GM13976 (cell line): ENCODE results near the gene STAB2.

Experiments
- DNase-seq: peaks from one replicate; pipeline ENCODE4 v3.0.0; 2012; ENCODE audit warnings: low spot score
- in situ Hi-C: fragments of 300-500 bp; cut with MboI; formaldehyde crosslinking; loops from one replicate; pipeline ENCODE4 v1.12.0; 2022; ENCODE audit warnings: low sequenced_read_pairs, mixed read lengths, inconsistent platforms; ENCODE audit not compliant: unreplicated experiment
- TF ChIP-seq, protein P1 (sequence below): IDR thresholded peaks from 2 replicates; pipeline ENCODE4 v1.5.1; 2012; ENCODE audit warnings: borderline replicate concordance, mild to moderate bottlenecking; ENCODE audit not compliant: insufficient read depth; ENCODE audit errors: extremely low read depth, missing control alignments, control extremely low read depth

The STAB2 gene

GRCh38 chr12:103560604-103561101 is 26.4 kb upstream of the STAB2 start:
- TF ChIP-seq, protein P1, sequence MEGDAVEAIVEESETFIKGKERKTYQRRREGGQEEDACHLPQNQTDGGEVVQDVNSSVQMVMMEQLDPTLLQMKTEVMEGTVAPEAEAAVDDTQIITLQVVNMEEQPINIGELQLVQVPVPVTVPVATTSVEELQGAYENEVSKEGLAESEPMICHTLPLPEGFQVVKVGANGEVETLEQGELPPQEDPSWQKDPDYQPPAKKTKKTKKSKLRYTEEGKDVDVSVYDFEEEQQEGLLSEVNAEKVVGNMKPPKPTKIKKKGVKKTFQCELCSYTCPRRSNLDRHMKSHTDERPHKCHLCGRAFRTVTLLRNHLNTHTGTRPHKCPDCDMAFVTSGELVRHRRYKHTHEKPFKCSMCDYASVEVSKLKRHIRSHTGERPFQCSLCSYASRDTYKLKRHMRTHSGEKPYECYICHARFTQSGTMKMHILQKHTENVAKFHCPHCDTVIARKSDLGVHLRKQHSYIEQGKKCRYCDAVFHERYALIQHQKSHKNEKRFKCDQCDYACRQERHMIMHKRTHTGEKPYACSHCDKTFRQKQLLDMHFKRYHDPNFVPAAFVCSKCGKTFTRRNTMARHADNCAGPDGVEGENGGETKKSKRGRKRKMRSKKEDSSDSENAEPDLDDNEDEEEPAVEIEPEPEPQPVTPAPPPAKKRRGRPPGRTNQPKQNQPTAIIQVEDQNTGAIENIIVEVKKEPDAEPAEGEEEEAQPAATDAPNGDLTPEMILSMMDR, result no peak
- DNase-seq, result no peak
- in situ Hi-C loops, result no loop called here

- TF ChIP-seq, protein P1, result no peak
Measured at GRCh38 chr12:103561174-103561573, 25.9 kb upstream of the STAB2 start.

DNA sequence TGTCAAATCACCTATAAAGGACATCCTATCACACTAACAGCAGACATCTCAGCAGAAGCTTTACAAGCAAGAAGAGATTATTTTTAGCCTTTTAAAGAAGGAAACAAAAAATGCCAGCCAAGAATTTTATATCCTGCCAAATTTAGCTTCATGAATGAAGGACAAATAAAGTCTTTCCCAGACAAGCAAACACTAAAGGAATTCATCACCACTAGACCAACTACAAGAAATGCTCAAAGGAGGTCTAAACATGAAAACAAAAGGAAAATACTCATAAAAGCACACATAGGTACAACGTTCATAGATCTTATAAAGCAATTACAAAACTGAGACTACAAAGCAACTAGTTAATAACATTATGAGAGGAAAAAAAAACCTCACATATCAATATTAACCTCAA is 20.7 kb upstream of the STAB2 start:
- in situ Hi-C loops, result no loop called here
- no peak for DNase-seq
- TF ChIP-seq, protein P1, result no peak

More at GRCh38 chr12:103561174-103561573, 25.9 kb upstream of the STAB2 start:
- in situ Hi-C loops, result no loop called here
- no peak for DNase-seq

DNA sequence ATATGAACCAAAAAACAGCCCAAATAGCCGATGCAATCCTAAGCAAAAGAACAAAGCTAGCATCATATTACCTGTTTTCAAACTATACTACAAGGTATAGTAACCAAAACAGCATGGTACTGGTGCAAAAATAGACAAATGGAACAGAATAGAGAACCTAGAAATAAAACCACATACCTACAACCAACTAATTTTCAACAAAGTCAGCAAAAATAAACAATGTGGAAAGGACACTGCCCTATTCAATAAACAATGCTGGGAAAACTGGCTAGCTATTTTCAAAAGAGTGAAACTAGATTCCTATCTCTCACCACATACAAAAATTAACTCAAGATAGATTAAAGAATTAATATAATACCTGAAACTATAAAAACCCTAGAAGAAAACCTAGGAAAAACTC is 17.8 kb upstream of the STAB2 start:
- no peak for DNase-seq
- TF ChIP-seq, protein P1, result no peak
- in situ Hi-C loops, result no loop called here

DNA sequence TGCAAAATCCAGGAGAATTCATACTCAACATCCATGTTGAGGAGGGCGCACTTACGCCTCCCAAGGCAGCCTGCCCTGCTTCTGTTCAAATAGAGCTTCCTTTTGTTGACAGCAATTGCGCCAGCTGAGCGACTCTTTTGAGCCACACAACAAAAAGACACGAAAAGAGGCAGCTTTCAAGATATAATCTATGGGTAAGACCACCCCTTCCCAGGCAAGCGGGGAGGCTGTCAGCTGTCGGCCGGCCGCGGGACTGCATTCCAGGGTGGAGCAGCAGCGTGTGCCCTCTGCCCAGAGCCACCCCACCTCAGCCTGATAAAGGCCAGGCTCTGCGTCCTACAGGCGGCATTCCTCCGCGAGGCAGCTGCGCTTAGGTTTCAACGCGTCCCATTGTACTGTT is 15.8 kb upstream of the STAB2 start:
- in situ Hi-C loops, result no loop called here

GRCh38 chr12:103572312-103573045 is 14.6 kb upstream of the STAB2 start:
- in situ Hi-C loops, result no loop called here
- no peak for DNase-seq
- TF ChIP-seq, protein P1, result no peak

More for the DNA sequence above, 15.8 kb upstream of the STAB2 start:
- no peak for DNase-seq
- TF ChIP-seq, protein P1, result no peak

GRCh38 chr12:103573185-103573584 is 13.9 kb upstream of the STAB2 start:
- DNase-seq, result no peak
- in situ Hi-C loops, result no loop called here
- TF ChIP-seq, protein P1, result no peak
